NCI-H774 (cell line): ENCODE measurements around the gene MAP3K4.

ENCODE experiments used
- DNase-seq: peaks from one replicate; lab custom pipeline; 2025; lab: John Stamatoyannopoulos, UW

The MAP3K4 gene

GRCh38 chr6:161037873-161038228 is 46.3 kb downstream of the MAP3K4 start:
- DNase-seq: no peak

DNA sequence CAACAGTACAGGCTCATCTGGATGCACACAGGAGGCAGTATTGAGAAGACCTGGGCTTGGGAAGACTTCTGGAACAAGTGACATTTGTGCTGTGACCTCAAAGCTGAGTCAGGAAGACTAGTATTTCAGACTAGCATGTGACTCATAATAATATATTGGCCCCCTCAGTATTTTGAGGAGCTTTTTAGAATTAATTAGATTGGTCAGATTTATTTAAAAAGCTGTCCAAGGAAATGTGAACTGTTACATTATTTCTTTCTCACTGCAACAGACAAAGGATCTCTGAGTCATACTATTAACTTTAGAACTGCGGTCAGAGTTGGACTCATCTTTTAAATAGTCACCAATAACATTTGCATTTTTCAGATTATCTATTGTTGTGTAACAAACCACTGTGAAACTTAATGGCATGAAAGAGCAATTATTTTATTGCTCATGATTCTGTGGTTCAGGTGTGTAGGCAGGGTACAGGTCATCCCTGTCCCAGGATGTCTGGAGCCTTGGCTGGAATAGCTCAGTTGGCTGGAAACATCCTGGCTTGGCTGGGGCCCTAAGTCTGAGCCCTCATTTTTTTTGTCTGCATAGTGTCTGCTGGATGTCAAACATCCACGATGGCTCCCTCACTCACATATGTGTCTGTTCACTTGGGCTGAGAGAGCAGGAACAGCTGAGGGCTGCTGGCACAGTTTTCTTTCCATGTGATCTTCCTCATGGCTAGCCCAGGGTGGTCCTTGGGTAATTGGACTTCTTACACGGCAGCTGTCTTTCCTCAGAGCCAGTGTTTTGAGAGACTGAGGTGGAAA is 46.9 kb downstream of the MAP3K4 start:
- DNase-seq: no peak

DNA sequence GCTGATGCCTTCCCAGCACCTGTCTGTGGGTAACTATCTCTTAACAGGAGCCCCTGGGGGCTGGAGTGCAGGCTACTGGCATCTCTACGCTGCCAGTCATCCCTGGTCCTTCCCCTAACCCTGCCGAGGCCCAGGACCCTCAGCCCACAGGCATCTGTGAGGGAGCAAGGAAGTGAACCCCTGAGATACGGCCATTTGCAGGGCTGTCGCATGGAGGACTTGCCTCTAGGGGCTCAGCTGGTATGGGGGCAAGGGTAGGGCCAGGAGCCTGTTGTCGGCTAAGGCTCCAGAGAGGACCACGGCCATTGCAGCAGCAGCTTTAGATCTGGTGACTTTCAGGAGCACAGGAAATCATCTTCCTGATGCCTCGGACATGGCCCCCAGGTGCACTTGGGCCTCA is 49.7 kb downstream of the MAP3K4 start:
- no peak for DNase-seq

- DNase-seq: no peak
Measured at GRCh38 chr6:161044335-161044734, 52.8 kb downstream of the MAP3K4 start.

DNA sequence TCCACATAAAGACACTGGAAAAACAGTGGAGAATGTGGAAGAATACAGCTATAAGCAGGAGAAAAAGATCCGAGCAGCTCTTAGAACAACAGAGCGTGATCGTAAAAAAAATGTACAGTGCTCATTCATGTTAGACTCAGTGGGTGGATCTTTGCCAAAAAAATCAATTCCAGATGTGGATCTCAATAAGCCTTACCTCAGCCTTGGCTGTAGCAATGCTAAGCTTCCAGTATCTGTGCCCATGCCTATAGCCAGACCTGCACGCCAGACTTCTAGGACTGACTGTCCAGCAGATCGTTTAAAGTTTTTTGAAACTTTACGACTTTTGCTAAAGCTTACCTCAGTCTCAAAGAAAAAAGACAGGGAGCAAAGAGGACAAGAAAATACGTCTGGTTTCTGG is 57.1 kb downstream of the MAP3K4 start:
- DNase-seq: no peak

GRCh38 chr6:161050134-161050765 is 58.7 kb downstream of the MAP3K4 start:
- DNase-seq: no peak

GRCh38 chr6:161053103-161053502 is 61.5 kb downstream of the MAP3K4 start:
- no peak for DNase-seq

- DNase-seq: no peak
Measured at GRCh38 chr6:161054876-161055275, 63.3 kb downstream of the MAP3K4 start.

DNA sequence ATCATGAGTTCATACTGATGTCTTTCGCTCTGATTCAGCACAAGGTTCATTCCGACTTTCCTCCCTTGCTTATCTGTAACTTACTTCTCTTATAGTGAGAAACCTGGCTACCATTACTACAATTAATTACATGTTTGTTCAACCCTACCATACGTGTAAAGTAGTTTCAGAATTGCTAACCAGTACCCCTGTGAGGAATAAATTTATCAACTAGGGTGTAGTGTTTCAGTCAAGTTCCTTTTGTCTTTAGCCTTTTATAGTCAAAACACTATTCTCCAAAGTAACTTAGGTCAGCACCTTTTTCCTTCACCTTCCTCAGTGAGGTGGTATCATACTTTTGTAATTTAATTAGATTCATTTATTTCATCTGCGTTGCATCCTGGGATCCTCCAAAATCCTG is 64.9 kb downstream of the MAP3K4 start:
- no peak for DNase-seq

- peak; percentile 59 for DNase-seq
Measured at GRCh38 chr6:161057103-161058091, 65.8 kb downstream of the MAP3K4 start.

- no peak for DNase-seq
Measured at GRCh38 chr6:161058741-161059140, 67.2 kb downstream of the MAP3K4 start.

- DNase-seq: no peak
Measured at GRCh38 chr6:161061576-161061975, 70.0 kb downstream of the MAP3K4 start.

DNA sequence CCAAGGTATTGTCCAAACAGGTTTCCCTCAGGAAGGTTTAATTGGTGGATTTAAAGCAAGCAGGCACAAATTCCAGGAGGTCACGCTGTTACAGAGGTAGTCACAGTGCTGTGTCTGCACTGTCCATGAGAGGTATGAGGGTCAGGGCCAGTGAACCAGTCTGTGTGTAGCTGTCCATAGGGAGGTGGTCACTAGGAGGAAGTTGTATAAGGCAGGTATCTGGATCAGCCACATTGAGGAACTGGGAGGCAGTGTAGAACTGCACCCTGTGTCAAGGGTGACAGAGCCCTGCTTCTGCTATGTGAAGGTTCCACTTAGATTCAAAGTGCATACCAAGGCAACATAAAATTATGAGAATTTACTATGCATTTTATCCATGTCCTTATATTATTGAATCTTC is 73.3 kb downstream of the MAP3K4 start:
- DNase-seq: no peak

- DNase-seq: no peak
Measured at GRCh38 chr6:161066511-161066910, 74.9 kb downstream of the MAP3K4 start.

GRCh38 chr6:161067749-161068148 is 76.2 kb downstream of the MAP3K4 start:
- DNase-seq: peak; percentile 84

DNA sequence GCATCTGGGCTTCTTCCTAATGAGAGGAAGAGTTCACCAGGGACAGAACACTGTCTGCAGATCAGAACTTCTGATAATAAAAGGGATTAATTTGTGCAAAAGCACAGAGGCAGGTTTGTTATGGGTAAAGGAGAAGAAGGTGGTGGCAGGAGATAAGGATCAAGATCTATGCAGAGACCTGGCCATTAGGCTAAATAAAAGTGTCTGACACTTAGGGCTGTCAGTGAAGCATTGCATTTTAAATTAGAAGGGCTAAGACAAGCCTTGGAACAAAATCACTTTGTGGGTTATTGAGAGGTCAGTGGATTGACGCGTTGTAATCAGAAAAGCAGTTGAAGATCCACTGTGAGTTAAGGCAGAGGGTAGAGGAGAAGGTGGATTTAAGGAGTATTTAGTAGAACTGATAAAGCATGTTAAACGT is 76.8 kb downstream of the MAP3K4 start:
- no peak for DNase-seq

- no peak for DNase-seq
Measured at GRCh38 chr6:161073930-161074329, 82.4 kb downstream of the MAP3K4 start.

GRCh38 chr6:161074496-161075121 is 83.0 kb downstream of the MAP3K4 start:
- DNase-seq: no peak

- DNase-seq: no peak
Measured at GRCh38 chr6:161076181-161076677, 84.7 kb downstream of the MAP3K4 start.

GRCh38 chr6:161079566-161080262 is 88.1 kb downstream of the MAP3K4 start:
- DNase-seq: no peak

GRCh38 chr6:161080263-161080970 is 88.8 kb downstream of the MAP3K4 start:
- no peak for DNase-seq
